NCI-H748 (cell line): ENCODE measurements around the gene PAPPA.

ENCODE experiments used
- DNase-seq: peaks from one replicate; lab custom pipeline; 2025; ENCODE audit not compliant: unreplicated experiment; lab: John Stamatoyannopoulos, UW

PAPPA gene

GRCh38 chr9:116270546-116270945 lies 117.0 kb downstream of the PAPPA start:
- DNase-seq, result no peak

GRCh38 chr9:116271340-116271739 lies 117.7 kb downstream of the PAPPA start:
- no peak for DNase-seq

GRCh38 chr9:116271991-116272390 lies 118.4 kb downstream of the PAPPA start:
- no peak for DNase-seq

DNA sequence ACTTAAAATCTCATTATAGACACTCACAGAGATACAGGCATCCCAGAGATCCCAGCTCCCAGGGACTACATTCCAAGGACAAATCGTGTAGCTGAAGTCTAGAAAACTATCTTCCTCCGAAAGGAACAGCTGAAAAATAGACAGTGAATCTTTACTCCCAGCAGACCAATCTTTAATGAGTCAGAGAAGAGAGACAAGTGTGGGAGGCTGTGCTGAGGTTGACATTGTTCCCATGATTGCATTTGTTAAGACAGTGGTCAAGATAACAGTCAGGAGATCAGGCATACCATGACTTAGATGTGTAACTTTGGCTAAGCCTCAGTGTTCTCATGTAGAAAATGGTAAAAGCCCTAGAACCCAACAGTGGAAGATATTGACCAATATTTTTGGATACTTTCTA lies 120.7 kb downstream of the PAPPA start:
- no peak for DNase-seq

DNA sequence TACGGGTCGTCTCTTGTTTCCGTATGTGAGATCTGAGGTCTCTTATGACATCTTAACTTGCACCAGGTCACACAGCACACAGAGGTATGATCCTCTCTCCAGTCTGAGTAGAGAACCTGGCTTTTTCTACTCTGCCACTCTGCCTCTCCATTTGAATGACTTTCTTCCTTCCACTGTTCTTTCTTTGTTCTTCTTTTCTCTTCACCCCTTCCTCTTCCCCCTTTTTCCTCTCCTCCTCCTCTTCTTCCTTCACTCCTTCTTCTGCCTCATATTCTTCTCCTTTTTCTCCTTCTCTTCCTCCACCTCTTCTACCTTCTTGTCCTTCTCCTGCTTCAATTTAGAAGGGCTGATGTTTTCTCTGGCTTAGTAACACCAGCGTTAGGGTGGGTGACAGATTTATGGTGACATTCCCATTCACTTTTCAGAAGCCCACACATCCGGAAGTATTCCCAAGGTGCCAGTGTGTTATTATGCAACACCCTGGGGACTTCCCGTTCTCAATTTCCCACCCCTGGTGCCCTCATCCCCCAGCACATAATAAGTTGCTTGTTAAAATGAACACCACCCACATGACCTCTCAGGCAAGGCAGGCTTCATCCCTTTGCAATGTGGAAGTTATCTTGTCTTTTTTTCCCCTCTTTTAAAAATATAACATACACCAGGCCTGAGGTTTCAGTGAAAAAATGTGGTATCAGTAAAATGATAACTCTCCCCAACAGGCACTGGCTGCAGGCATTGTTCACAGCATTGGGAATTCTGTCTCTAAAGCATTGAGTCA lies 122.0 kb downstream of the PAPPA start:
- no peak for DNase-seq

- DNase-seq, result no peak
These were observed 122.6 kb downstream of the PAPPA start for GRCh38 chr9:116276196-116276493.

DNA sequence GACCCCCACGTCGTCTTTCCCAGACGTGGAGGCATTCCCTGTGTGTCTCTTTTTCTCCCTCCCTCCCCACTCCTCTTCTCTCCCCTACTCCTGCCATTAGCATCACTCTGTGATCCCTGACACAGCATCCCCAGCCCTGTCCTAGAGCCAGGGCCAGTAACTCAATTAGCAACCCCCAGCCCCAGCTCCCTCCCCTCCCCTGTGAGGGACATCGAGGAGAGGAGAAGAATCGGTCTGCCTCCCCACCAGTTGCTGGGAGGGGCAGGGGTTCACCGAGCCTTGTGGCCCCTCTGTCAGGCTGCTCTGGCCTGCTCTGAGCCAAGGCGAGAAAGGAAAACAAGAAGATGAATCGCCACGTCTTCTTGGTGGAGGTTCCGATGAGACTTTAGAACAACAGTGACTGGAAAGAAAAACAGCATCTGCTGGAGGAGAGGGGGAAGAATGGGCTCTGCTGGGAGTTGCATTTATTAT lies 123.1 kb downstream of the PAPPA start:
- DNase-seq, result no peak

DNA sequence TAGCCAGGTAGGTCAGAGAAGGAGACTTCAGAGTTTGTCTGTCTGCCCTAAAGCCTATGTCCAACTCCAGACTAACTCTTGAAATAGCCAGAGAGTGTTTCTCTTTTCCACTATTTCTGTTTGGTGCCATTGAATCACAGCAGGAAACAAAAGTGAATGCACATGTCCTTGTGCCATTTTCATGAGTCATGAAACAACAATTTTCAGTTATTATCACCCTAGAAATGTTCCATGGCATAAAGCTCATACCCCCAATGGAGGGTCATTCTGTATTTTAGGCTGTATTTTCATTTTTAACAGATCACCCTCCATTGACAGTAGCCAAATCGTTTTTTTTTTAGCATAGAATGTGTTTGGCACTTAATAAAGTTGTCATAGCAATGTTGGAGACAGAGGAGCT lies 124.7 kb downstream of the PAPPA start:
- DNase-seq, result no peak

DNA sequence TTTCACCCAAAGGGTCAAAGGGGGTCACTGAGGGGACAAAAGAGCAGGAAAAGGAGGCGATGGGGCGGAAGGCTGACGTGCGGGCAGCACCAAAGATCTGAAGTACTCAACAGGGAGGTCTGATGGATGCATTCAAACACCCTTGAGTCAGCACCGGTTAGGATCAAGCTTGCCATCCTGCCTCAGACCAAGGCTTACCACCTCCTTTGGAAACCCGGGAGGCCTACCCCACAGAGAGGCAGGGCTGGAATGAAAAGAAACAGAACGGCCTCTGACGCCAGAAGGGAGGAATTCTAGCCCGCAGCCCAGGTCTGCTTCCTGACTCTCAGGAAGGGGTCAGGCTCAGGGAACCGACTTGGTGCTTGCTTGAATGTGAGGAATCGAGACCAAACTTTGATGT lies 125.6 kb downstream of the PAPPA start:
- DNase-seq, result no peak

DNA sequence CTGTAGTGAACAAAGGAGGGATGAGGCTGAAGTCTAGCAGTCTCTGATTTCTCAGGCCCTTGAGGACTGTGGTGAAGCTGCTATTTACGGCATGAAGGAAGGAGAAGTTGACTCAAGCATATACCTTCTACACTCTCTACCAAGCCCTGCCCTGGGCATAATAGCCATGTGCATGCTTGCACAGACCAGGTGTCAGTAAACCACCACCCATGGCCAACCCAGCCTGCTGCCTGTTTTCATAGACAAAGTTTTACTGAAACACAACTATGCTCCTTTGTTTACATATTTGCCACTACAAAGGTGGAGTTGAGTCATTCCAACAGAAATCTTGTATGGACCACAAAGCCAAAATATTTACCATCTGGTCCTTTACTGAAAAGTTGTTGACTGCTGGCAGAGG lies 126.9 kb downstream of the PAPPA start:
- DNase-seq, result no peak

- peak; percentile 71 for DNase-seq
These were observed 129.0 kb downstream of the PAPPA start for GRCh38 chr9:116282597-116282996.

- DNase-seq, result no peak
These were observed 130.9 kb downstream of the PAPPA start for GRCh38 chr9:116284518-116284917.

DNA sequence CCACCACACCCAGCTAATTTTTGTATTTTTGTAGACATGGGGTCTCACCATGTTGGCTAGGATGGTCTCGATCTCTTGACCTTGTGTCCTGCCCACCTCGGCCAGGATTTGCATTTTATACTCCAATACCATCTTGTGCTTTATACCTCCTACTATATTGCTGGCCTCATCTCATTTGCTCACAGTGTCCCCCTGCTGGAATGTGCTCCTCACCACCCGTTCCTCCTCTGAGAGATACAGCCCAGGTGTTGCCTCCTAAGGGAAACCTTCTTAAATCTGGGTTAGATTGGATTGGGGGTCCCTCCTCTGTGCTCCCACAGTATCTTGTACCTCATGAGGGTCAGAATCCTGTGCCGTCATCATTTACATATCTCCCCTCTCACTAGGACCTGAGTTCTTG lies 131.7 kb downstream of the PAPPA start:
- DNase-seq, result no peak

GRCh38 chr9:116286297-116286696 lies 132.7 kb downstream of the PAPPA start:
- DNase-seq, result peak; percentile 97

GRCh38 chr9:116287721-116288120 lies 134.1 kb downstream of the PAPPA start:
- no peak for DNase-seq

DNA sequence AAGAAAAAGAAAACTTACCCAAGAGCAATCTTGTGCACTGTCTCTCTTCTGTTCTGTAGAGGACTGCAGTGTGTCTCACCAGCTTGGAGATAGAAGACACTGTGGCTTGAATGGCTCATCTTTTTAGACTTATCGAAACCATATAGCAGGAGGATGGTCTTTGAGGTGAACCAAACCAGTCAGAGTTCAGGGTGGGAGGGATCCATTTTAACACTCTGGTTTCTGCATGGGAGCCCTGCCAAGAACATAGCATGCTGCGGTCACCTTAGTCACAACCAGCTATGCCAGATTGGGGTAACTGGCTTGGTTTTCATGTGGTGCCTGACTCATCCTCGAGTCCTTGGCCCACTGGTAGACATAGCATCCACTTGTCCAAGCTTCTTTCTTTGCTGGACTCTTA lies 135.1 kb downstream of the PAPPA start:
- no peak for DNase-seq

DNA sequence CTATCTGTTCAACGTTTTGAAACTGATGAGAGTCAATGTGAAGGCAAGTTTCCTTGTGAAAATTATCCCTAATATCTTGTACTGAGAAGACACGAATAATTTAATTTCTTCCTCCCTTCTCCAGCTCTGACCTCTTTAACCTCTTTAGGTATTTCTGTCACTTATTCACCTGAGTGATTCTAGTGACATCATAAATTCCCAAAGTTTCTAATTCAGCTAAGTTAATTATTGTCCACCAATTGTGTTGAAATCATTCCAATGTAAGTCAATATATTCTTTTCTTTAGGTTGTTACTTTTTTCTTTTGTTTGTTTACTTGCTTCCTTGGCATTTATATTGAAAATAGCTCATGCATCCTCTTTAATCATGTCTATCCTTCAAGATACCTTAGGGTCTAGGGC lies 143.8 kb downstream of the PAPPA start:
- DNase-seq, result no peak

DNA sequence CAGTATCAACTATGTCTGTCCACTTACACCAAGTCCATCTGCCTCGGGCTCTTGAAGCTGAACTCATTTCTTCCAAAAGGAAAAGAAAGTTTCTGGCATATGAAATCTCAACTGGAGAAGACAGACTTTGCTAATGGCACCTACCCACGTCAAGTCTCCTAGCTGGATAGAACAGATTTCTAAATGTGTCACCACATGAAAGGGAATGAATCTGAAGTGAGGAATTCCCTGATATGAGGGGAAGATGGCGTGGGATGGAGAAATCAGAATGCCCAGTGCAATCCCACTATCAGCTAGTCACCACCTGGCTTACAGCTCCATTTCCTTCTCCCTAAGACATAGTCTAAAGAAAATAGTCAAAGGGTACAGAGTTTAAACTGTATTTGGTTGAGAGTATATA lies 144.7 kb downstream of the PAPPA start:
- no peak for DNase-seq

- DNase-seq, result no peak
These were observed 145.3 kb downstream of the PAPPA start for GRCh38 chr9:116298878-116299391.

- DNase-seq, result no peak
These were observed 146.8 kb downstream of the PAPPA start for GRCh38 chr9:116300360-116300870.

DNA sequence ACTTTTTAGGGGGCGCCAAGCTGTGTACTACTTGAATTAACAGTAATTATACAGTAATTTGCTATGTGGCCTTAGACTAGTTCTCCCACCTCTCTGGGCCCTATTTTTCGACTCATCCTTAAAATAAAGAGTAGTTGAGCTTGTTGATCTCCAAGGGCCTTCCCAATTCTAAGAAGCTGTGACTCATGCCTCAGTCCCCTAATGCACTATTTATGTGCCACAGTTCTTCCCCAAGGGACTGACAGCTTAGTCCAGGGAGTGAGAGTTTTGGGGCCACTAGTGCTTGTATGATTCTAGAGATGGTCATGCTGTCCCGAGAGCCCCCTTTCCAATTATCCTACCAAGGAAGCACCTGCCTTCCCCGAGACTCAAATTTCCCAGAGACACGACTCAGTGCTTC lies 149.7 kb downstream of the PAPPA start:
- DNase-seq, result no peak

DNA sequence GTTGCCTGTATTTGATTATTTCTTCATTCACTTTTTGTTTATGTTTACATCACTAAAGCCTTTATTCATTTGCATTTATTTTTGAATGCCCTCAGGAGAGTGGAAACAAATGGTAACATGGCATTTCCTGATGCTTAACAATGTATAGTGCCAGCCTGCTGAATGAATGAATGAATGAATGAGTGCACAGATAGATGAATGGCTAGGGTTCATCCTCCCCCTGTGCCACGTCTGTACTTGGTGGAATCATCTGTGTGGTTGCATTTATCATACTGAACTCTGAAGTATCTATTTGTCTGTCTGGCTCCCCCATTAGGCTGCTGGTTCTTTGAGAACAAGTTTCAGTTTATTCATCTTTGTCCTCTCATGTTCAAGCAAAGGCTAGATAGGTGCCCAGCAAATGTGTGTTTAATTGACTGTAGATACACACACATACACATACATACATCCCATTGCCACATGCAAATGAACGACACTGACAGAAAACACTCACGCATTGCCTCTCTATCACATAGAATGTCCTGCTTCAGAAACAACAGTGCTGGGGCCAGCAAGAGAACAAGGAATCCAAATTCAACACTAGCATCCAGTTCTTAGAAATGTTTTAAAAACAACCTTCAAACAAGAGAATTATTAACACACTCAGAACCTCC lies 150.4 kb downstream of the PAPPA start:
- no peak for DNase-seq
